Right lobe of liver (tissue), 4 donors: ENCODE results near the gene KIF4B.

ENCODE experiments used
- CTCF ChIP-seq, 4 donors: fragments of 200-600 bp in 3 of 4; fragments of 450-650 bp in 1 of 4; IDR thresholded peaks; one replicate each; pipeline versions ENCODE4 v1.5.1 to v1.8.0; 2016 to 2022; ENCODE audit warnings: antibody characterized with exemption in 4 of 4, mild to moderate bottlenecking in 2 of 4
- POLR2A ChIP-seq: fragments of 450-650 bp; IDR thresholded peaks from one replicate; pipeline ENCODE4 v1.6.1; 2017; ENCODE audit warnings: antibody characterized with exemption, mild to moderate bottlenecking
- donor health status: DM: no; HTN: no; CAD: no.
- donor health status: DM: no; HTN: no; CAD: no.
- donor health status: DM: no; HTN: yes; CAD: no.

- TF ChIP-seq POLR2A (no peak), CTCF (IDR thresholded peaks at IDR 0.05) (no peak)
Measured at GRCh38 chr5:154970759-154971158, 42.8 kb upstream of the KIF4B start.
